Activated naive CD4-positive, alpha-beta T cell treated with anti-CD3 and anti-CD28 coated beads, Interleukin-2, amount 10 ng/mL, durations not matched to agents 7 days and 5 days (primary cell): ENCODE data around the gene SLC16A1.
"Not testable (repeated sequence)": the region's sequence is repeated elsewhere in the genome, so short reads cannot be mapped to it uniquely, and the experiment has no call there.

Source experiments
- CTCF ChIA-PET: fragments of 350-600 bp; sonication (Branson Sonifier 250); formaldehyde crosslinking; loops from one replicate; lab custom pipeline; 2021; ENCODE audit warnings: antibody characterized with exemption; lab: Charles Lee
- DNase-seq: peaks from one replicate; pipeline ENCODE4 v3.0.0-alpha.2; 2020
- H3K27ac Mint-ChIP-seq: one replicate; pipeline ENCODE4 v1.8.0; 2021; ENCODE audit warnings: mild to moderate bottlenecking, moderate library complexity, mixed read lengths
- H3K27me3 Mint-ChIP-seq: one replicate; pipeline ENCODE4 v1.8.0; 2021; ENCODE audit warnings: mild to moderate bottlenecking, mixed read lengths
- H3K36me3 Mint-ChIP-seq: one replicate; pipeline ENCODE4 v1.8.0; 2021; ENCODE audit warnings: mixed read lengths
- H3K4me1 Mint-ChIP-seq: one replicate; pipeline ENCODE4 v1.8.0; 2021; ENCODE audit warnings: mixed read lengths
- H3K4me3 Mint-ChIP-seq: one replicate; pipeline ENCODE4 v1.8.0; 2021; ENCODE audit warnings: mild to moderate bottlenecking, moderate library complexity, mixed read lengths
- H3K9me3 Mint-ChIP-seq: one replicate; pipeline ENCODE4 v1.8.0; 2021; ENCODE audit warnings: mixed read lengths

The SLC16A1 gene

GRCh38 chr1:112982853-112983536 is 27.0 kb upstream of the SLC16A1 start:
- Mint-ChIP-seq H3K4me3 (no peak overlapping the region), H3K27me3 (no peaks in the 10 kb centered on the region), H3K9me3 (no peaks in the 10 kb centered on the region), H3K27ac (no peak overlapping the region), H3K36me3 (peaks cover 2% of the 10 kb centered on the region), H3K4me1 (no peaks in the 10 kb centered on the region)
- DNase-seq, result no peak
- CTCF ChIA-PET, result no interaction called here

- Mint-ChIP-seq H3K27ac (no peak overlapping the region), H3K36me3 (peaks cover 2% of the 10 kb centered on the region), H3K4me1 (no peaks in the 10 kb centered on the region), H3K9me3 (no peaks in the 10 kb centered on the region), H3K27me3 (no peaks in the 10 kb centered on the region), H3K4me3 (no peak overlapping the region)
- CTCF ChIA-PET, result no interaction called here
- DNase-seq, result no peak
Observed at GRCh38 chr1:112982328-112982727, 26.3 kb upstream of the SLC16A1 start.

- H3K4me3 Mint-ChIP-seq, H3K27me3 Mint-ChIP-seq, H3K4me1 Mint-ChIP-seq, CTCF ChIA-PET, DNase-seq, H3K9me3 Mint-ChIP-seq, H3K36me3 Mint-ChIP-seq, H3K27ac Mint-ChIP-seq: not testable (repeated sequence)
Observed at GRCh38 chr1:112981834-112982233, 25.8 kb upstream of the SLC16A1 start.

GRCh38 chr1:112981426-112981825 is 25.4 kb upstream of the SLC16A1 start:
- DNase-seq, result no peak
- H3K36me3 Mint-ChIP-seq, result peaks cover 2% of the 10 kb centered on the region
- H3K27ac Mint-ChIP-seq, result no peak overlapping the region
- no peaks in the 10 kb centered on the region for H3K4me1 Mint-ChIP-seq
- no peaks in the 10 kb centered on the region for H3K9me3 Mint-ChIP-seq
- CTCF ChIA-PET, result no interaction called here
- no peaks in the 10 kb centered on the region for H3K27me3 Mint-ChIP-seq
- no peak overlapping the region for H3K4me3 Mint-ChIP-seq

GRCh38 chr1:112975336-112975735 is 19.3 kb upstream of the SLC16A1 start:
- H3K27ac Mint-ChIP-seq, result no peak overlapping the region
- H3K9me3 Mint-ChIP-seq, result no peaks in the 10 kb centered on the region
- CTCF ChIA-PET, result no interaction called here
- peaks cover 16% of the 10 kb centered on the region for H3K36me3 Mint-ChIP-seq
- no peak overlapping the region for H3K4me3 Mint-ChIP-seq
- no peaks in the 10 kb centered on the region for H3K27me3 Mint-ChIP-seq
- H3K4me1 Mint-ChIP-seq, result no peaks in the 10 kb centered on the region
- no peak for DNase-seq

GRCh38 chr1:112974646-112975045 is 18.6 kb upstream of the SLC16A1 start:
- CTCF ChIA-PET, result no interaction called here
- H3K4me1 Mint-ChIP-seq, result no peaks in the 10 kb centered on the region
- DNase-seq, result no peak
- peaks cover 20% of the 10 kb centered on the region for H3K36me3 Mint-ChIP-seq
- no peaks in the 10 kb centered on the region for H3K27me3 Mint-ChIP-seq
- H3K9me3 Mint-ChIP-seq, result no peaks in the 10 kb centered on the region
- no peak overlapping the region for H3K27ac Mint-ChIP-seq
- H3K4me3 Mint-ChIP-seq, result no peak overlapping the region

GRCh38 chr1:112973788-112974187 is 17.8 kb upstream of the SLC16A1 start:
- Mint-ChIP-seq H3K27ac (no peak overlapping the region), H3K4me1 (no peaks in the 10 kb centered on the region), H3K4me3 (no peak overlapping the region), H3K27me3 (no peaks in the 10 kb centered on the region), H3K9me3 (no peaks in the 10 kb centered on the region), H3K36me3 (peaks cover 26% of the 10 kb centered on the region)
- CTCF ChIA-PET, result no interaction called here
- no peak for DNase-seq

- H3K36me3 Mint-ChIP-seq, result peaks cover 42% of the 10 kb centered on the region
- DNase-seq, result no peak
- H3K4me3 Mint-ChIP-seq, result no peak overlapping the region
- no peaks in the 10 kb centered on the region for H3K27me3 Mint-ChIP-seq
- H3K4me1 Mint-ChIP-seq, result peaks cover 7% of the 10 kb centered on the region
- CTCF ChIA-PET, result no interaction called here
- H3K27ac Mint-ChIP-seq, result no peak overlapping the region
- no peaks in the 10 kb centered on the region for H3K9me3 Mint-ChIP-seq
Observed at GRCh38 chr1:112971006-112971405, 15.0 kb upstream of the SLC16A1 start.

GRCh38 chr1:112964347-112964746 is 8.4 kb upstream of the SLC16A1 start:
- no peak overlapping the region for H3K27ac Mint-ChIP-seq
- no peaks in the 10 kb centered on the region for H3K9me3 Mint-ChIP-seq
- peaks cover 36% of the 10 kb centered on the region for H3K4me1 Mint-ChIP-seq
- no peak for DNase-seq
- CTCF ChIA-PET, result no interaction called here
- H3K36me3 Mint-ChIP-seq, result peaks cover 64% of the 10 kb centered on the region
- no peak overlapping the region for H3K4me3 Mint-ChIP-seq
- H3K27me3 Mint-ChIP-seq, result no peaks in the 10 kb centered on the region

- DNase-seq, result no peak
- Mint-ChIP-seq H3K4me1 (peaks cover 47% of the 10 kb centered on the region), H3K36me3 (peaks cover 49% of the 10 kb centered on the region), H3K27me3 (no peaks in the 10 kb centered on the region), H3K4me3 (no peak overlapping the region), H3K9me3 (no peaks in the 10 kb centered on the region), H3K27ac (peak overlapping the region; percentile 22)
- CTCF ChIA-PET, result no interaction called here
Observed at GRCh38 chr1:112961072-112961471, 5.1 kb upstream of the SLC16A1 start.

GRCh38 chr1:112960384-112960783 is 4.4 kb upstream of the SLC16A1 start:
- H3K36me3 Mint-ChIP-seq, result peaks cover 45% of the 10 kb centered on the region
- H3K9me3 Mint-ChIP-seq, result no peaks in the 10 kb centered on the region
- no peak overlapping the region for H3K4me3 Mint-ChIP-seq
- H3K4me1 Mint-ChIP-seq, result peaks cover 47% of the 10 kb centered on the region
- H3K27ac Mint-ChIP-seq, result no peak overlapping the region
- H3K27me3 Mint-ChIP-seq, result no peaks in the 10 kb centered on the region
- CTCF ChIA-PET, result no interaction called here
- no peak for DNase-seq

GRCh38 chr1:112958236-112958635 is 2.2 kb upstream of the SLC16A1 start:
- H3K27me3 Mint-ChIP-seq, DNase-seq, CTCF ChIA-PET, H3K9me3 Mint-ChIP-seq: not testable (repeated sequence)
- Mint-ChIP-seq H3K36me3 (peaks cover 41% of the 10 kb centered on the region), H3K4me3 (peak overlapping the region; percentile 75), H3K4me1 (peaks cover 67% of the 10 kb centered on the region), H3K27ac (peak overlapping the region; percentile 60)

GRCh38 chr1:112957133-112957812 is 1.3 kb upstream of the SLC16A1 start:
- Mint-ChIP-seq H3K27ac (peak overlapping the region; percentile 100), H3K4me1 (peaks cover 67% of the 10 kb centered on the region)

GRCh38 chr1:112956544-112957132 is 642 bp upstream of the SLC16A1 start:
- Mint-ChIP-seq H3K27me3 (no peaks in the 10 kb centered on the region), H3K36me3 (peaks cover 39% of the 10 kb centered on the region), H3K9me3 (no peaks in the 10 kb centered on the region), H3K4me3 (peak overlapping the region; percentile 75), H3K4me1 (peaks cover 68% of the 10 kb centered on the region), H3K27ac (peak overlapping the region; percentile 100)
- CTCF ChIA-PET, result interaction anchor here (0.9 to 1.2 kb wide), 2 partner anchors 75 to 116 kb away, joined by 4 to 7 read pairs; partner anchors contain the start of gene LRIG2
- DNase-seq, result peak; percentile 60

More at GRCh38 chr1:112957133-112957812, 1.3 kb upstream of the SLC16A1 start:
- Mint-ChIP-seq H3K4me3 (peak overlapping the region; percentile 75), H3K27me3 (no peaks in the 10 kb centered on the region), H3K9me3 (no peaks in the 10 kb centered on the region), H3K36me3 (peaks cover 39% of the 10 kb centered on the region)
- CTCF ChIA-PET, result no interaction called here
- DNase-seq, result peak; percentile 71
